Activated CD4-positive, CD25-positive, alpha-beta regulatory T cell (primary cell): ENCODE results near the gene TPM4.
"Not testable (repeated sequence)": the region's sequence is repeated elsewhere in the genome, so short reads cannot be mapped to it uniquely, and the experiment has no call there.

Source experiments
- DNase-seq, 4 experiments: peaks; one replicate each; lab custom pipeline; 2025; lab: John Stamatoyannopoulos, UW

Gene TPM4

GRCh38 chr19:16076154-16076957 is at the start of gene TPM4:
TPM4 (plus strand) TSS chr19:16076495; CDS start chr19:16076566, 71 bp downstream.
- peak; percentile 43 to 58 (median 54) for DNase-seq

GRCh38 chr19:16026756-16027155 is 49.5 kb upstream of the TPM4 start:
- no peak for DNase-seq

- no peak for DNase-seq
Observed at GRCh38 chr19:16027528-16027927, 48.8 kb upstream of the TPM4 start.

GRCh38 chr19:16030155-16030554 is 46.1 kb upstream of the TPM4 start:
- DNase-seq, result not testable (repeated sequence)

- no peak for DNase-seq
Observed at GRCh38 chr19:16030964-16031871, 45.1 kb upstream of the TPM4 start.

- no peak for DNase-seq
Observed at GRCh38 chr19:16031872-16032200, 44.5 kb upstream of the TPM4 start.

- no peak for DNase-seq
Observed at GRCh38 chr19:16032509-16033135, 43.7 kb upstream of the TPM4 start.

- DNase-seq, result no peak
Observed at GRCh38 chr19:16033136-16033530, 43.2 kb upstream of the TPM4 start.

GRCh38 chr19:16033721-16034120 is 42.6 kb upstream of the TPM4 start:
- no peak for DNase-seq

- no peak for DNase-seq
Observed at GRCh38 chr19:16034180-16034579, 42.1 kb upstream of the TPM4 start.

GRCh38 chr19:16034958-16035560 is 41.2 kb upstream of the TPM4 start:
- DNase-seq, result no peak

GRCh38 chr19:16035601-16036297 is 40.5 kb upstream of the TPM4 start:
- DNase-seq, result no peak

- no peak for DNase-seq
Observed at GRCh38 chr19:16036397-16036925, 39.8 kb upstream of the TPM4 start.

GRCh38 chr19:16036941-16037340 is 39.4 kb upstream of the TPM4 start:
- no peak for DNase-seq

GRCh38 chr19:16037424-16038195 is 38.7 kb upstream of the TPM4 start:
- no peak for DNase-seq

GRCh38 chr19:16038196-16038695 is 38.0 kb upstream of the TPM4 start:
- DNase-seq, result no peak

- DNase-seq, result no peak
Observed at GRCh38 chr19:16039081-16039480, 37.2 kb upstream of the TPM4 start.

- DNase-seq, result no peak
Observed at GRCh38 chr19:16039545-16039944, 36.8 kb upstream of the TPM4 start.

GRCh38 chr19:16040642-16041041 is 35.7 kb upstream of the TPM4 start:
- no peak for DNase-seq

GRCh38 chr19:16041299-16041990 is 34.9 kb upstream of the TPM4 start:
- DNase-seq, result peak; percentile 37 to 77 (median 62)
